ENCODE data around the gene EML1.

GRCh38 chr14:99891266-99891665 is 98.1 kb downstream of the EML1 start:
- TF ChIP-seq SP1 (IDR thresholded peaks at IDR 0.05): no peak
- TF ChIP-seq BHLHE40 (IDR thresholded peaks at IDR 0.05; ENCODE audit: borderline replicate concordance): no peak
- TF ChIP-seq CTBP1 (IDR thresholded peaks at IDR 0.05; ENCODE audit: borderline replicate concordance): no peak
- TF ChIP-seq FOXK2 (IDR thresholded peaks at IDR 0.05): no peak

Measured in HEK293T (cell line).